Measurements from ENCODE around the gene ROPN1L. TPM values are rescaled to one million over a fixed set of nuclear protein-coding genes. Genes with fewer than 3 reads are reported as not detected.

The ROPN1L gene
- total and polyA plus RNA-seq, 2 of the 13 experiments (the other 11 are each of a cell fraction or from before 2014, with no cell fraction given), result not detected

DNA sequence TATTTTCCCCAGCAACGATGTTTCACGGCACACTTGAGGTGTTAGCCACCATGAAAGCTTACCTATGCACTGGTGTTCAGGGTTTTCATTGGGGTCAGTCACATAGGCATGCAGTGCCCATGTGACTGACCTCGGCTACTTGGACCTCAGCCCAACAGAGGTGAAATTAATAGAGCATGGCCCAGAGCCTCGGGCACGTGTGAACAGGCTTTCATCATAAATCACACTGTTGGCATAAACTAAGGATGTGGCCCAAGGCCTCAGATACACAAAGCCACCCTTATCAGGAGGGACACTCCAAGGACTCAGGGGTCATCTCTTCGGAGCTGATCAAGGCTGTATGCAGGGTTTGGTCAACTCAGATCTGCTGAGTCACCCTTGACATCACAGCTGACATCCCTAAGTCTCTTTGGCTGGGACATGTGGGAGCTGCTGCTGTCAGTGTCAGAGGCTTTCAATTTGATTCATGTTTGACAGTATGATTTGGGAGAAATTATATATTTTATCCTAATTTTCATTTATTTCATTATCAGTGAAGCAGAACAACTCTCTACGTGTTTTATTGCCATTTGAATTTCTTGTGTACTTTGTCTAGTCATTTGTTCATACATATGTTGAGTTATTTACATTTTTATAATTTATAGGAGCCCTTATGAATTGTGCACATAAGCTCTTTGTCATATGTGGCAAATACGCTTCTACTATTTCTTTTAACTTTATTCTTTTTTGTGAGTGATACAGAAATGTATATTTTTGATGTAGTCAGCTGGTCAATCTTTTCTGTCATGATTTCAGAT is 62.5 kb downstream of the ROPN1L start (continued):
- TF ChIP-seq GATAD2A (CRISPR knock-in tag; IDR thresholded peaks at IDR 0.05) (peak; percentile 48; the same call in 1 of the 2 replicates), SOX13 (IDR thresholded peaks at IDR 0.05) (no peak), SOX13 (CRISPR knock-in tag; conservative IDR thresholded peaks at IDR 0.05 in 1 of 2, IDR thresholded peaks at IDR 0.05 in 1 of 2) (no peak), ZFP90 (CRISPR knock-in tag; IDR thresholded peaks at IDR 0.05; ENCODE audit: borderline replicate concordance) (no peak), ZNF790 (CRISPR knock-in tag; IDR thresholded peaks at IDR 0.05; ENCODE audit: borderline replicate concordance) (no peak), PCBP2 (optimal IDR thresholded peaks at IDR 0.05; ENCODE audit: low read depth, low read length, poor library complexity, severe bottlenecking) (no peak), PITX1 (CRISPR knock-in tag; IDR thresholded peaks at IDR 0.05) (no peak), ZNF383 (CRISPR knock-in tag; IDR thresholded peaks at IDR 0.05; ENCODE audit: borderline replicate concordance) (no peak), GLI4 (CRISPR knock-in tag; IDR thresholded peaks at IDR 0.05; ENCODE audit: borderline replicate concordance) (no peak), CHCHD3 (CRISPR knock-in tag; IDR thresholded peaks at IDR 0.05) (no peak), CBX2 (IDR thresholded peaks at IDR 0.05; ENCODE audit: low read depth, low read length) (no peak), CBX2 (CRISPR knock-in tag; IDR thresholded peaks at IDR 0.05; ENCODE audit: low read depth) (no peak), ZNF333 (CRISPR knock-in tag; IDR thresholded peaks at IDR 0.05; ENCODE audit: borderline replicate concordance) (no peak), ZNF143 (CRISPR knock-in tag; IDR thresholded peaks at IDR 0.05) (no peak), MED1 (CRISPR knock-in tag; IDR thresholded peaks at IDR 0.05) (no peak)
- TF ChIP-seq, protein P1, sequence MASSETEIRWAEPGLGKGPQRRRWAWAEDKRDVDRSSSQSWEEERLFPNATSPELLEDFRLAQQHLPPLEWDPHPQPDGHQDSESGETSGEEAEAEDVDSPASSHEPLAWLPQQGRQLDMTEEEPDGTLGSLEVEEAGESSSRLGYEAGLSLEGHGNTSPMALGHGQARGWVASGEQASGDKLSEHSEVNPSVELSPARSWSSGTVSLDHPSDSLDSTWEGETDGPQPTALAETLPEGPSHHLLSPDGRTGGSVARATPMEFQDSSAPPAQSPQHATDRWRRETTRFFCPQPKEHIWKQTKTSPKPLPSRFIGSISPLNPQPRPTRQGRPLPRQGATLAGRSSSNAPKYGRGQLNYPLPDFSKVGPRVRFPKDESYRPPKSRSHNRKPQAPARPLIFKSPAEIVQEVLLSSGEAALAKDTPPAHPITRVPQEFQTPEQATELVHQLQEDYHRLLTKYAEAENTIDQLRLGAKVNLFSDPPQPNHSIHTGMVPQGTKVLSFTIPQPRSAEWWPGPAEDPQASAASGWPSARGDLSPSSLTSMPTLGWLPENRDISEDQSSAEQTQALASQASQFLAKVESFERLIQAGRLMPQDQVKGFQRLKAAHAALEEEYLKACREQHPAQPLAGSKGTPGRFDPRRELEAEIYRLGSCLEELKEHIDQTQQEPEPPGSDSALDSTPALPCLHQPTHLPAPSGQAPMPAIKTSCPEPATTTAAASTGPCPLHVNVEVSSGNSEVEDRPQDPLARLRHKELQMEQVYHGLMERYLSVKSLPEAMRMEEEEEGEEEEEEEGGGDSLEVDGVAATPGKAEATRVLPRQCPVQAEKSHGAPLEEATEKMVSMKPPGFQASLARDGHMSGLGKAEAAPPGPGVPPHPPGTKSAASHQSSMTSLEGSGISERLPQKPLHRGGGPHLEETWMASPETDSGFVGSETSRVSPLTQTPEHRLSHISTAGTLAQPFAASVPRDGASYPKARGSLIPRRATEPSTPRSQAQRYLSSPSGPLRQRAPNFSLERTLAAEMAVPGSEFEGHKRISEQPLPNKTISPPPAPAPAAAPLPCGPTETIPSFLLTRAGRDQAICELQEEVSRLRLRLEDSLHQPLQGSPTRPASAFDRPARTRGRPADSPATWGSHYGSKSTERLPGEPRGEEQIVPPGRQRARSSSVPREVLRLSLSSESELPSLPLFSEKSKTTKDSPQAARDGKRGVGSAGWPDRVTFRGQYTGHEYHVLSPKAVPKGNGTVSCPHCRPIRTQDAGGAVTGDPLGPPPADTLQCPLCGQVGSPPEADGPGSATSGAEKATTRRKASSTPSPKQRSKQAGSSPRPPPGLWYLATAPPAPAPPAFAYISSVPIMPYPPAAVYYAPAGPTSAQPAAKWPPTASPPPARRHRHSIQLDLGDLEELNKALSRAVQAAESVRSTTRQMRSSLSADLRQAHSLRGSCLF (CRISPR knock-in tag; IDR thresholded peaks at IDR 0.05; ENCODE audit: borderline replicate concordance), result no peak
- TF ChIP-seq, protein P2, sequence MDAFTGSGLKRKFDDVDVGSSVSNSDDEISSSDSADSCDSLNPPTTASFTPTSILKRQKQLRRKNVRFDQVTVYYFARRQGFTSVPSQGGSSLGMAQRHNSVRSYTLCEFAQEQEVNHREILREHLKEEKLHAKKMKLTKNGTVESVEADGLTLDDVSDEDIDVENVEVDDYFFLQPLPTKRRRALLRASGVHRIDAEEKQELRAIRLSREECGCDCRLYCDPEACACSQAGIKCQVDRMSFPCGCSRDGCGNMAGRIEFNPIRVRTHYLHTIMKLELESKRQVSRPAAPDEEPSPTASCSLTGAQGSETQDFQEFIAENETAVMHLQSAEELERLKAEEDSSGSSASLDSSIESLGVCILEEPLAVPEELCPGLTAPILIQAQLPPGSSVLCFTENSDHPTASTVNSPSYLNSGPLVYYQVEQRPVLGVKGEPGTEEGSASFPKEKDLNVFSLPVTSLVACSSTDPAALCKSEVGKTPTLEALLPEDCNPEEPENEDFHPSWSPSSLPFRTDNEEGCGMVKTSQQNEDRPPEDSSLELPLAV (CRISPR knock-in tag; conservative IDR thresholded peaks at IDR 0.05; ENCODE audit: low read depth), result no peak
- TF ChIP-seq, protein P3, sequence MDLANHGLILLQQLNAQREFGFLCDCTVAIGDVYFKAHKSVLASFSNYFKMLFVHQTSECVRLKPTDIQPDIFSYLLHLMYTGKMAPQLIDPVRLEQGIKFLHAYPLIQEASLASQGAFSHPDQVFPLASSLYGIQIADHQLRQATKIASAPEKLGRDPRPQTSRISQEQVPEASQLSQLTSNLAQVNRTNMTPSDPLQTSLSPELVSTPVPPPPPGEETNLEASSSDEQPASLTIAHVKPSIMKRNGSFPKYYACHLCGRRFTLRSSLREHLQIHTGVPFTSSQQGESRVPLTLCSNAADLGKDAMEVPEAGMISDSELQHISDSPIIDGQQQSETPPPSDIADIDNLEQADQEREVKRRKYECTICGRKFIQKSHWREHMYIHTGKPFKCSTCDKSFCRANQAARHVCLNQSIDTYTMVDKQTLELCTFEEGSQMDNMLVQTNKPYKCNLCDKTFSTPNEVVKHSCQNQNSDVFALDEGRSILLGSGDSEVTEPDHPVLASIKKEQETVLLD (CRISPR knock-in tag; IDR thresholded peaks at IDR 0.05; ENCODE audit: low read depth), result no peak
- TF ChIP-seq, protein P4, sequence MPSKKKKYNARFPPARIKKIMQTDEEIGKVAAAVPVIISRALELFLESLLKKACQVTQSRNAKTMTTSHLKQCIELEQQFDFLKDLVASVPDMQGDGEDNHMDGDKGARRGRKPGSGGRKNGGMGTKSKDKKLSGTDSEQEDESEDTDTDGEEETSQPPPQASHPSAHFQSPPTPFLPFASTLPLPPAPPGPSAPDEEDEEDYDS (CRISPR knock-in tag; IDR thresholded peaks at IDR 0.05), result no peak
- TF ChIP-seq, protein P5, sequence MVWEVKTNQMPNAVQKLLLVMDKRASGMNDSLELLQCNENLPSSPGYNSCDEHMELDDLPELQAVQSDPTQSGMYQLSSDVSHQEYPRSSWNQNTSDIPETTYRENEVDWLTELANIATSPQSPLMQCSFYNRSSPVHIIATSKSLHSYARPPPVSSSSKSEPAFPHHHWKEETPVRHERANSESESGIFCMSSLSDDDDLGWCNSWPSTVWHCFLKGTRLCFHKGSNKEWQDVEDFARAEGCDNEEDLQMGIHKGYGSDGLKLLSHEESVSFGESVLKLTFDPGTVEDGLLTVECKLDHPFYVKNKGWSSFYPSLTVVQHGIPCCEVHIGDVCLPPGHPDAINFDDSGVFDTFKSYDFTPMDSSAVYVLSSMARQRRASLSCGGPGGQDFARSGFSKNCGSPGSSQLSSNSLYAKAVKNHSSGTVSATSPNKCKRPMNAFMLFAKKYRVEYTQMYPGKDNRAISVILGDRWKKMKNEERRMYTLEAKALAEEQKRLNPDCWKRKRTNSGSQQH (CRISPR knock-in tag; IDR thresholded peaks at IDR 0.05; ENCODE audit: low read depth), result no peak
